ENCODE results near the gene ST6GALNAC3. TPM values are rescaled to one million over a fixed set of nuclear protein-coding genes. Genes with fewer than 3 reads are reported as not detected.

Gene ST6GALNAC3
- total and polyA plus RNA-seq, 2 experiments from 2014 or later, result 29.4 to 33.3 TPM

DNA sequence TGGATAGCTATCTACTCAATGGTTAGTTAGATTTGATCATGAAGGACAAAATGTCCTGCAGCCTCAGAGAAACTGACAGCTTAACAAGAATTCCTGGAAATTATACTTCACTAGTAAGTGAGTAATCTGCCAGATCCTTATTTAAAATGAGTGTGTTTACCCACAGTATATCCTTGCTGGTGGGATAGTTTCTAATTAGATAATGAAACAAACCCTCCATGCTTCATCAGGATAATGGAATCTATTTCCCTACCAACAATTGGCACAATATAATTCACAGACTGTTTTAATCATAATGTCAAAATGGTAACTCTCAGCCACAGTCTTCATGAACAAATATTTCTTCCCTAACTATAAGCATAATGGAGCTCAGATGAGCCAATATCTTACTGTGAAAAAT lies 553.4 kb downstream of the ST6GALNAC3 start:
- Histone ChIP-seq H3K4me2 (no peak overlapping the region), H3K27ac (no peak overlapping the region), H3K9me3 (ENCODE audit: low read depth) (no peaks in the 10 kb centered on the region), H2AFZ (no peak overlapping the region), H3K36me3 (replicated peaks; ENCODE audit: insufficient read depth, low read depth) (no peaks in the 10 kb centered on the region), H3K9me2 (replicated peaks; ENCODE audit: insufficient read depth) (peaks cover 4% of the 10 kb centered on the region), H3K4me3 (no peak overlapping the region), H3K4me1 (ENCODE audit: insufficient read depth) (no peaks in the 10 kb centered on the region), H4K20me1 (ENCODE audit: insufficient read depth, poor library complexity, severe bottlenecking) (no peaks in the 10 kb centered on the region), H3K27me3 (no peaks in the 10 kb centered on the region), H3K79me2 (no peaks in the 10 kb centered on the region)
- TF ChIP-seq, protein P1, sequence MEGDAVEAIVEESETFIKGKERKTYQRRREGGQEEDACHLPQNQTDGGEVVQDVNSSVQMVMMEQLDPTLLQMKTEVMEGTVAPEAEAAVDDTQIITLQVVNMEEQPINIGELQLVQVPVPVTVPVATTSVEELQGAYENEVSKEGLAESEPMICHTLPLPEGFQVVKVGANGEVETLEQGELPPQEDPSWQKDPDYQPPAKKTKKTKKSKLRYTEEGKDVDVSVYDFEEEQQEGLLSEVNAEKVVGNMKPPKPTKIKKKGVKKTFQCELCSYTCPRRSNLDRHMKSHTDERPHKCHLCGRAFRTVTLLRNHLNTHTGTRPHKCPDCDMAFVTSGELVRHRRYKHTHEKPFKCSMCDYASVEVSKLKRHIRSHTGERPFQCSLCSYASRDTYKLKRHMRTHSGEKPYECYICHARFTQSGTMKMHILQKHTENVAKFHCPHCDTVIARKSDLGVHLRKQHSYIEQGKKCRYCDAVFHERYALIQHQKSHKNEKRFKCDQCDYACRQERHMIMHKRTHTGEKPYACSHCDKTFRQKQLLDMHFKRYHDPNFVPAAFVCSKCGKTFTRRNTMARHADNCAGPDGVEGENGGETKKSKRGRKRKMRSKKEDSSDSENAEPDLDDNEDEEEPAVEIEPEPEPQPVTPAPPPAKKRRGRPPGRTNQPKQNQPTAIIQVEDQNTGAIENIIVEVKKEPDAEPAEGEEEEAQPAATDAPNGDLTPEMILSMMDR (IDR thresholded peaks at IDR 0.05; ENCODE audit: poor library complexity), result no peak
- TF ChIP-seq EZH2 (IDR thresholded peaks at IDR 0.05; ENCODE audit: borderline replicate concordance) (no peak), EZH2phosphoT487 (IDR thresholded peaks at IDR 0.05; ENCODE audit: low read depth, severe bottlenecking, unreplicated experiment) (no peak)
- no peak for DNase-seq (ENCODE audit: low spot score)

DNA sequence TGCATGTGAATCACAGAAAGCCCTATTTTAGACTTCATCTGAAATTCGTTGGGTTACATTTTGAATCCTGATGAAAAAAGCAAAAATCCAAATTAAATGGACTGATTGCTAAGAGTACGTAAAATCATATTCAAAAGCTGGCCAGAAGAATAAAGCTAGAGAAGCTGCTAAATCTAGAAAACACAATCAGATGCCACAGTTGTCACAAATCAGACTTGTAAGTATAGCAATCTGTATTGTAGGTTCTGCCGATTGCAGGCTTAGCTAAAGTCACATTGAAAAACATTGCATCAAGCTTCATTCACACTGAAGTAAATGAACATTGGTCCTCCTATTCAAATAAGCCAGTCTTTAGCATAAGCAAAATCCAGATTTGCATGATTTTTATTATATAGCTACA lies 557.6 kb downstream of the ST6GALNAC3 start:
- H3K4me1 ChIP-seq (ENCODE audit: insufficient read depth), result no peaks in the 10 kb centered on the region
- H3K9me3 ChIP-seq (ENCODE audit: low read depth), result no peaks in the 10 kb centered on the region
- peaks cover 4% of the 10 kb centered on the region for H3K9me2 ChIP-seq (replicated peaks; ENCODE audit: insufficient read depth)
- no peak overlapping the region for H2AFZ ChIP-seq
- no peak overlapping the region for H3K27ac ChIP-seq
- H3K36me3 ChIP-seq (replicated peaks; ENCODE audit: insufficient read depth, low read depth), result no peaks in the 10 kb centered on the region
- TF ChIP-seq EZH2 (IDR thresholded peaks at IDR 0.05; ENCODE audit: borderline replicate concordance) (no peak), EZH2phosphoT487 (IDR thresholded peaks at IDR 0.05; ENCODE audit: low read depth, severe bottlenecking, unreplicated experiment) (no peak)
- TF ChIP-seq, protein P1 (IDR thresholded peaks at IDR 0.05; ENCODE audit: poor library complexity), result no peak
- DNase-seq (ENCODE audit: low spot score), result no peak
- H4K20me1 ChIP-seq (ENCODE audit: insufficient read depth, poor library complexity, severe bottlenecking), result no peaks in the 10 kb centered on the region
- H3K79me2 ChIP-seq, result no peaks in the 10 kb centered on the region
- H3K4me2 ChIP-seq, result no peak overlapping the region
- no peaks in the 10 kb centered on the region for H3K27me3 ChIP-seq
- no peak overlapping the region for H3K4me3 ChIP-seq
- 96% methylated on average over 3 of the region's 3 CpGs for WGBS (ENCODE audit: low lambda C conversion rate, missing lambda C conversion rate)

DNA sequence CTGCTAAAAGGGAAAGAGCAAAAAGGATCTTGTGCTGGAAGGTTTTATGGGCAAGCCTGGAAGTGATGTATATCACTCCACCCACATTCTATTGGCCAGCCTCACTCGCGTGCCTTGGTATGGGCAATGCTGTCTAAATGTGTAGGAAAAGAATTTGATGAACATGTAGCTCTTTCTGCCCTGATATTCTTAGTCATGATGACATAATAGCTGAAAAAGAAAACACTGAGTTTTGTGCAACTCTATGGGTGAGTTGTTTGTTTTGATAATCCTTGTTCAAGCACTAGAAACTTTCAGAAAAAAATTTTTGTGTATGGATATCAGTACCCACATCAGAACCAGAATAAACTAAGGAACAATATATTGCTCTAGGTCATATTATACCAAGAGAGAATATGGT lies 561.2 kb downstream of the ST6GALNAC3 start:
- Histone ChIP-seq H2AFZ (no peak overlapping the region), H4K20me1 (ENCODE audit: insufficient read depth, poor library complexity, severe bottlenecking) (no peaks in the 10 kb centered on the region), H3K36me3 (replicated peaks; ENCODE audit: insufficient read depth, low read depth) (no peaks in the 10 kb centered on the region), H3K27ac (no peak overlapping the region), H3K9me2 (replicated peaks; ENCODE audit: insufficient read depth) (peaks cover 4% of the 10 kb centered on the region), H3K79me2 (no peaks in the 10 kb centered on the region), H3K4me2 (no peak overlapping the region), H3K4me3 (no peak overlapping the region), H3K9me3 (ENCODE audit: low read depth) (no peaks in the 10 kb centered on the region), H3K4me1 (ENCODE audit: insufficient read depth) (no peaks in the 10 kb centered on the region), H3K27me3 (no peaks in the 10 kb centered on the region)
- TF ChIP-seq EZH2 (IDR thresholded peaks at IDR 0.05; ENCODE audit: borderline replicate concordance) (no peak), EZH2phosphoT487 (IDR thresholded peaks at IDR 0.05; ENCODE audit: low read depth, severe bottlenecking, unreplicated experiment) (no peak)
- TF ChIP-seq, protein P1 (IDR thresholded peaks at IDR 0.05; ENCODE audit: poor library complexity), result no peak
- WGBS (ENCODE audit: low lambda C conversion rate, missing lambda C conversion rate), result 98% methylated on average over 2 of the region's 2 CpGs
- DNase-seq (ENCODE audit: low spot score), result no peak

- DNase-seq (ENCODE audit: low spot score), result no peak
- H3K27me3 ChIP-seq, result no peaks in the 10 kb centered on the region
- no peaks in the 10 kb centered on the region for H3K9me2 ChIP-seq (replicated peaks; ENCODE audit: insufficient read depth)
- no peaks in the 10 kb centered on the region for H4K20me1 ChIP-seq (ENCODE audit: insufficient read depth, poor library complexity, severe bottlenecking)
- H3K4me3 ChIP-seq, result no peak overlapping the region
- H3K4me1 ChIP-seq (ENCODE audit: insufficient read depth), result no peaks in the 10 kb centered on the region
- no peaks in the 10 kb centered on the region for H3K79me2 ChIP-seq
- H3K27ac ChIP-seq, result no peak overlapping the region
- 98% methylated on average over 2 of the region's 2 CpGs for WGBS (ENCODE audit: low lambda C conversion rate, missing lambda C conversion rate)
- H3K4me2 ChIP-seq, result no peak overlapping the region
- H3K36me3 ChIP-seq (replicated peaks; ENCODE audit: insufficient read depth, low read depth), result no peaks in the 10 kb centered on the region
- H3K9me3 ChIP-seq (ENCODE audit: low read depth), result no peaks in the 10 kb centered on the region
- TF ChIP-seq, protein P1 (IDR thresholded peaks at IDR 0.05; ENCODE audit: poor library complexity), result no peak
- no peak for TF ChIP-seq EZH2phosphoT487 (IDR thresholded peaks at IDR 0.05; ENCODE audit: low read depth, severe bottlenecking, unreplicated experiment)
- no peak for TF ChIP-seq EZH2 (IDR thresholded peaks at IDR 0.05; ENCODE audit: borderline replicate concordance)
- H2AFZ ChIP-seq, result no peak overlapping the region
Observed at GRCh38 chr1:76639181-76639580, 564.6 kb downstream of the ST6GALNAC3 start.

Measured in hepatocyte (in vitro differentiated cells).